HepG2 (cell line): Measurements from ENCODE around the gene VARS1. TPM values are rescaled to one million over a fixed set of nuclear protein-coding genes. Genes with fewer than 3 reads are reported as not detected.
A peak's percentile ranks its signal among the peaks of the same experiment; 100 is the strongest.

Experiments used
- ELF1 ChIP-seq: sonication (generic); formaldehyde crosslinking; IDR thresholded peaks from 2 replicates; pipeline ENCODE4 v1.4.0; 2020; ENCODE audit warnings: missing genetic modification reagents
- ESRRA ChIP-seq: sonication (generic); formaldehyde crosslinking; IDR thresholded peaks from 2 replicates; pipeline ENCODE4 v1.5.1; 2020; ENCODE audit warnings: mild to moderate bottlenecking, low read depth, missing genetic modification reagents
- GABPB1 ChIP-seq: IDR thresholded peaks from 2 replicates; pipeline ENCODE4 v1.6.1; 2016; ENCODE audit warnings: mild to moderate bottlenecking, missing genetic modification reagents, moderate library complexity, missing compliant biosample characterization
- KAT7 ChIP-seq: IDR thresholded peaks from 2 replicates; pipeline ENCODE4 v1.6.1; 2018; ENCODE audit warnings: borderline replicate concordance, missing compliant biosample characterization
- KDM1A ChIP-seq: IDR thresholded peaks from 2 replicates; pipeline ENCODE4 v1.6.1; 2016; ENCODE audit warnings: missing compliant biosample characterization
- KDM2A ChIP-seq: sonication (generic); formaldehyde crosslinking; IDR thresholded peaks from 2 replicates; pipeline ENCODE4 v1.4.0; 2020; ENCODE audit warnings: low read depth, missing genetic modification reagents, borderline replicate concordance
- KLF16 ChIP-seq, 2 experiments: sonication (generic) in 1 of 2; formaldehyde crosslinking in 1 of 2; IDR thresholded peaks; 2 replicates each; pipeline versions ENCODE4 v1.6.1 to v1.8.0; 2016 to 2023; ENCODE audit warnings: missing genetic modification reagents in 2 of 2, missing compliant biosample characterization in 1 of 2
- MED8 ChIP-seq: sonication (generic); formaldehyde crosslinking; IDR thresholded peaks from 2 replicates; pipeline ENCODE4 v1.8.1; 2023; ENCODE audit warnings: mild to moderate bottlenecking, missing genetic modification reagents; ENCODE audit not compliant: insufficient replicate concordance
- MYNN ChIP-seq: sonication (generic); formaldehyde crosslinking; IDR thresholded peaks from 2 replicates; pipeline ENCODE4 v1.4.0; 2020; ENCODE audit warnings: mild to moderate bottlenecking, low read depth, missing genetic modification reagents
- NR2F6 ChIP-seq, 2 experiments: IDR thresholded peaks; 2 replicates each; pipeline ENCODE4 v1.6.1; 2016; ENCODE audit warnings: antibody characterized with exemption in 1 of 2, mild to moderate bottlenecking in 1 of 2
- SALL1 ChIP-seq: sonication (generic); formaldehyde crosslinking; IDR thresholded peaks from 2 replicates; pipeline ENCODE4 v1.8.0; 2022; ENCODE audit warnings: mild to moderate bottlenecking, missing genetic modification reagents
- U2AF2 ChIP-seq: fragments of 200-400 bp; formaldehyde crosslinking; IDR thresholded peaks from 2 replicates; pipeline ENCODE4 v1.6.1; 2017; ENCODE audit warnings: low read depth, mild to moderate bottlenecking, low read length
- YY1 ChIP-seq: IDR thresholded peaks from 2 replicates; pipeline ENCODE4 v1.6.1; 2011; ENCODE audit warnings: low read length, low read depth, moderate library complexity, mild to moderate bottlenecking; ENCODE audit not compliant: insufficient read depth, insufficient replicate concordance
- ZNF207 ChIP-seq: fragments of 450-650 bp; IDR thresholded peaks from 2 replicates; pipeline ENCODE4 v1.6.1; 2016; ENCODE audit warnings: antibody characterized with exemption, borderline replicate concordance
- ZNF446 ChIP-seq: sonication (generic); formaldehyde crosslinking; IDR thresholded peaks from 2 replicates; pipeline ENCODE4 v1.5.0; 2020; ENCODE audit warnings: mild to moderate bottlenecking, missing genetic modification reagents
- ZNF468 ChIP-seq: sonication (generic); formaldehyde crosslinking; IDR thresholded peaks from 2 replicates; pipeline ENCODE4 v1.8.0; 2022; ENCODE audit warnings: mild to moderate bottlenecking, moderate library complexity, missing genetic modification reagents
- ZNF563 ChIP-seq: sonication (generic); formaldehyde crosslinking; IDR thresholded peaks from 2 replicates; pipeline ENCODE4 v1.8.0; 2022; ENCODE audit warnings: mild to moderate bottlenecking, moderate library complexity, missing genetic modification reagents
- ZNF652 ChIP-seq: IDR thresholded peaks from 2 replicates; pipeline ENCODE4 v1.6.1; 2016; ENCODE audit warnings: low read depth, borderline replicate concordance
- ZNF670 ChIP-seq: sonication (generic); formaldehyde crosslinking; IDR thresholded peaks from 2 replicates; pipeline ENCODE4 v1.8.0; 2022; ENCODE audit warnings: mild to moderate bottlenecking, missing genetic modification reagents, borderline replicate concordance
- polyA plus RNA-seq, 8 experiments: library from polyadenylated mRNA; depleted of rRNA in 3 of 8; stranded (reverse) in 7 of 8; unstranded in 1 of 8; fragments of >200 nt; fragmentation: Illumina TruSeq in 4 of 8; extraction: Trizol in 4 of 8; gene quantifications; 2 replicates each; pipeline versions ENCODE4 v1.2.1 to v1.2.3, GENCODE V29; 2011 to 2016; ENCODE audit warnings: low read depth in 4 of 8, missing spikeins in 1 of 8, mixed read lengths in 1 of 8; ENCODE audit not compliant: insufficient read depth in 1 of 8
- total RNA-seq, 5 experiments: library from RNA; depleted of rRNA; stranded (reverse); fragments of >200 nt; fragmentation: Illumina TruSeq; extraction: Trizol; gene quantifications; 2 replicates each; pipeline ENCODE4 v1.2.3, GENCODE V29; 2016; ENCODE audit warnings: low read depth in 1 of 5
- TF ChIP-seq, protein P1 (sequence below): sonication (generic); formaldehyde crosslinking; IDR thresholded peaks from 2 replicates; pipeline ENCODE4 v1.4.0; 2020; ENCODE audit warnings: mild to moderate bottlenecking, missing genetic modification reagents
- TF ChIP-seq, protein P2 (sequence below): sonication (generic); formaldehyde crosslinking; IDR thresholded peaks from 2 replicates; pipeline ENCODE4 v1.4.0; 2020; ENCODE audit warnings: missing genetic modification reagents

The VARS1 gene
- total and polyA plus RNA-seq, 2 of the 13 experiments (the other 11 are each of a cell fraction or from before 2014, with no cell fraction given): 14.7 to 56.1 TPM

DNA sequence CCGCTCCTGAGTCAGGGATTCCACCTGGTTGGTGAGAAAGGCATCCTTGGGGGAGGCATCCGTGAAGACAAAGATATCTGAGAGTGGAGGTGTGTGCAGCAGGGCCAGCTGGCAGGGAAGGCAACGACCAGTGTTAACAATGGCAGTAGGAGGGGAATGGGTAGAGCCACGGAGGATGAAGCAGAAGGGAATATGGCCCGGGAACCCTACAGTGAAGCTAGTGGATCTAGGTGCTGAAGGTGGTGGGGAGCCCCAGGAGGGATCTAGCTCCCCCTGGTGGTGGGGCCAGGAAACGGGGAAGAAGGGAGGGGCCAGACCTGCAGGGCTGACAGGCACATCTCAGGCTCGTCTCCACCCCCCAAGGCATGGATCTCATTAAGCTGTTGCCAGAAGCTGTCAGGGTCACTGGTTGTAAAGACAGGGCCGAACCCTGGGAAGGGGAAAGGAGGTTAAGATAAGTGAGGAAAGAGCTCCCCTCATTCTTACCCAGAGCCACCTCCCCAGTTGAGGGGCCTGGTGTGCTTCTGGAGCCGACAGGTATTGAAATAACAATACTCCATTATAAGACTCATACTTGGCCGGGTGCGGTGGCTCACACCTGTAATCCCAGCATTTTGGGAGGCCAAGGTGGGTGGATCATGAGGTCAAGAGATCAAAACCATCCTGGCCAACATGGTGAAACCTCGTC is 25.7 kb downstream of the VARS1 start (continued):
- TF ChIP-seq, protein P1, sequence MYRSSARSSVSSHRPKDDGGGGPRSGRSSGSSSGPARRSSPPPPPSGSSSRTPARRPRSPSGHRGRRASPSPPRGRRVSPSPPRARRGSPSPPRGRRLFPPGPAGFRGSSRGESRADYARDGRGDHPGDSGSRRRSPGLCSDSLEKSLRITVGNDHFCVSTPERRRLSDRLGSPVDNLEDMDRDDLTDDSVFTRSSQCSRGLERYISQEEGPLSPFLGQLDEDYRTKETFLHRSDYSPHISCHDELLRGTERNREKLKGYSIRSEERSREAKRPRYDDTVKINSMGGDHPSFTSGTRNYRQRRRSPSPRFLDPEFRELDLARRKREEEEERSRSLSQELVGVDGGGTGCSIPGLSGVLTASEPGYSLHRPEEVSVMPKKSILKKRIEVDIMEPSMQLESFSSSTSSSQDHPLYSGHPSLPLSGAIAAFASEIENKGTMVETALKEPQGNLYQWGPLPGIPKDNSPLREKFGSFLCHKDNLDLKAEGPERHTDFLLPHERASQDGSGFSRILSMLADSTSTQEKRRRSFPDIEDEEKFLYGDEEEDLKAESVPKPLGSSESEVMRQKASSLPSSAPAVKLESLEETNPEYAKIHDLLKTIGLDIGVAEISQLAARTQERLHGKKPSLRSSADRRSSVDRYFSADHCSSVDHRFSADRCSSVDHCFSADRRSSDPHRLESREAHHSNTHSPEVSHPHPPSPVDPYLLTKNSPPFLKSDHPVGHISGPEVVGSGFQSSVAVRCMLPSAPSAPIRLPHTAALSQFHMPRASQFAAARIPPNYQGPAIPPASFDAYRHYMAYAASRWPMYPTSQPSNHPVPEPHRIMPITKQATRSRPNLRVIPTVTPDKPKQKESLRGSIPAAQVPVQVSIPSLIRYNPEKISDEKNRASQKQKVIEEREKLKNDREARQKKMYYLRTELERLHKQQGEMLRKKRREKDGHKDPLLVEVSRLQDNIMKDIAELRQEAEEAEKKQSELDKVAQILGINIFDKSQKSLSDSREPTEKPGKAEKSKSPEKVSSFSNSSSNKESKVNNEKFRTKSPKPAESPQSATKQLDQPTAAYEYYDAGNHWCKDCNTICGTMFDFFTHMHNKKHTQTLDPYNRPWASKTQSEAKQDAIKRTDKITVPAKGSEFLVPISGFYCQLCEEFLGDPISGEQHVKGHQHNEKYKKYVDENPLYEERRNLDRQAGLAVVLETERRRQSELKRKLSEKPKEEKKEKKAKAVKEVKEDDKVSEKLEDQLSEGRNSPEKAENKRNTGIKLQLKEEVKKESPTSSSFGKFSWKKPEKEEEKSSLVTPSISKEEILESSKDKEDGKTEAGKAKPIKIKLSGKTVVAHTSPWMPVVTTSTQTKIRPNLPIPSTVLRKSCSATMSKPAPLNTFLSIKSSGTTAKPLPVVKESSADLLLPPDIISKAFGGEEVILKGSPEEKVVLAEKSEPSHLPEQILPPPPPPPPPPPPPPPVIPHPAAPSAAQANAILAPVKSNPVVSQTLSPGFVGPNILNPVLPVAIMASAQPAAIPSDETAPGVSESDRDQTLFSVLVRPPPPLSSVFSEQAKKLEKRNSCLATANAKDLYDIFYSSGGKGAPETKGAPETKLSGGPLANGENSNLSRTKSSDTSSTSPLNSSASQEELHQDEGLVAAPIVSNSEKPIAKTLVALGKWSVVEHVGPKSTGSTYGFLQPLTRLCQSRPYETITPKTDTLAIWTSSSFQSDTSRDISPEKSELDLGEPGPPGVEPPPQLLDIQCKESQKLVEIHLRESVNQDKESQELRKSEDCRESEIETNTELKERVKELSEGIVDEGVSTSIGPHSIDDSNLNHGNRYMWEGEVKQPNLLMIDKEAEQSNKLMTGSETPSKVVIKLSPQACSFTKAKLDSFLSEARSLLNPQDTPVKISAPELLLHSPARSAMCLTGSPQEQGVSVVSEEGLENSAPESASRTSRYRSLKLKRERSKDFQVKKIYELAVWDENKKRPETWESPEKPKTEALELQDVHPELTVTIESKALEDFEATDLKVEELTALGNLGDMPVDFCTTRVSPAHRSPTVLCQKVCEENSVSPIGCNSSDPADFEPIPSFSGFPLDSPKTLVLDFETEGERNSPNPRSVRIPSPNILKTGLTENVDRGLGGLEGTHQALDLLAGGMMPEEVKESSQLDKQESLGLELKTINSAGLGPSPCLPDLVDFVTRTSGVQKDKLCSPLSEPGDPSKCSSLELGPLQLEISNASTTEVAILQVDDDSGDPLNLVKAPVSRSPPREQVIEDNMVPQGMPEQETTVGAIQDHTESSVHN (CRISPR knock-in tag): no peak
- peak; percentile 80 for TF ChIP-seq KDM2A
- TF ChIP-seq ZNF207: no peak
- TF ChIP-seq, protein P2, sequence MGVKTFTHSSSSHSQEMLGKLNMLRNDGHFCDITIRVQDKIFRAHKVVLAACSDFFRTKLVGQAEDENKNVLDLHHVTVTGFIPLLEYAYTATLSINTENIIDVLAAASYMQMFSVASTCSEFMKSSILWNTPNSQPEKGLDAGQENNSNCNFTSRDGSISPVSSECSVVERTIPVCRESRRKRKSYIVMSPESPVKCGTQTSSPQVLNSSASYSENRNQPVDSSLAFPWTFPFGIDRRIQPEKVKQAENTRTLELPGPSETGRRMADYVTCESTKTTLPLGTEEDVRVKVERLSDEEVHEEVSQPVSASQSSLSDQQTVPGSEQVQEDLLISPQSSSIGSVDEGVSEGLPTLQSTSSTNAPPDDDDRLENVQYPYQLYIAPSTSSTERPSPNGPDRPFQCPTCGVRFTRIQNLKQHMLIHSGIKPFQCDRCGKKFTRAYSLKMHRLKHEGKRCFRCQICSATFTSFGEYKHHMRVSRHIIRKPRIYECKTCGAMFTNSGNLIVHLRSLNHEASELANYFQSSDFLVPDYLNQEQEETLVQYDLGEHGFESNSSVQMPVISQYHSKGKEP: no peak
- peak; percentile 53; the same call in 1 of the 2 replicates for TF ChIP-seq KDM1A (CRISPR knock-in tag)
- TF ChIP-seq ZNF563 (CRISPR knock-in tag): no peak
- TF ChIP-seq ZNF670 (CRISPR knock-in tag): no peak
- TF ChIP-seq KAT7: 0 out of 2 replicates have a peak, but pooled peaks have one; percentile 53
- TF ChIP-seq ZNF446 (CRISPR knock-in tag): no peak
- TF ChIP-seq NR2F6 (IDR thresholded peaks at IDR 0.05): no peak
- peak; percentile 51; the same call in 1 of the 2 replicates for TF ChIP-seq NR2F6 (CRISPR knock-in tag; IDR thresholded peaks at IDR 0.05)
- TF ChIP-seq ZNF652 (CRISPR knock-in tag): peak; percentile 75; the same call in 1 of the 2 replicates
- TF ChIP-seq KLF16 (CRISPR knock-in tag; IDR thresholded peaks at IDR 0.05): peak in 1 of 2 experiments; percentile 78; a peak in 2 of 4 replicates
- no peak for TF ChIP-seq ZNF468
- TF ChIP-seq ESRRA: no peak
- TF ChIP-seq MYNN (CRISPR knock-in tag): no peak
- TF ChIP-seq MED8 (CRISPR knock-in tag): peak; percentile 43
- TF ChIP-seq SALL1 (CRISPR knock-in tag): peak; percentile 60; the same call in 1 of the 2 replicates
- TF ChIP-seq ELF1 (CRISPR knock-in tag): peak; percentile 61
- no peak for TF ChIP-seq U2AF2
- TF ChIP-seq YY1: peak; percentile 66
- no peak for TF ChIP-seq GABPB1
